NCI-H510A treated with DMSO at 0.1 percent for 48 hours (cell line): Measurements from ENCODE around the gene FAM222A.

Source experiments
- DNase-seq: peaks from one replicate; lab custom pipeline; 2025; lab: John Stamatoyannopoulos, UW

Gene FAM222A

GRCh38 chr12:109725321-109726105 lies 11.9 kb downstream of the FAM222A start:
- DNase-seq = no peak

GRCh38 chr12:109726106-109726497 lies 12.5 kb downstream of the FAM222A start:
- DNase-seq = no peak

- no peak for DNase-seq
Measured at GRCh38 chr12:109726511-109727038, 12.9 kb downstream of the FAM222A start.

GRCh38 chr12:109727039-109727723 lies 13.6 kb downstream of the FAM222A start:
- no peak for DNase-seq

- peak; percentile 9 for DNase-seq
Measured at GRCh38 chr12:109727746-109728726, 14.4 kb downstream of the FAM222A start.

GRCh38 chr12:109728921-109729320 lies 15.3 kb downstream of the FAM222A start:
- no peak for DNase-seq

- no peak for DNase-seq
Measured at GRCh38 chr12:109729371-109729781, 15.8 kb downstream of the FAM222A start.

- DNase-seq = no peak
Measured at GRCh38 chr12:109729801-109730200, 16.2 kb downstream of the FAM222A start.

- DNase-seq = no peak
Measured at GRCh38 chr12:109730306-109731145, 16.9 kb downstream of the FAM222A start.

- no peak for DNase-seq
Measured at GRCh38 chr12:109731231-109731731, 17.7 kb downstream of the FAM222A start.

GRCh38 chr12:109731806-109732205 lies 18.2 kb downstream of the FAM222A start:
- DNase-seq = no peak

- DNase-seq = no peak
Measured at GRCh38 chr12:109732321-109733305, 19.0 kb downstream of the FAM222A start.

- DNase-seq = peak; percentile 73
Measured at GRCh38 chr12:109734219-109735000, 20.8 kb downstream of the FAM222A start.

- no peak for DNase-seq
Measured at GRCh38 chr12:109735051-109735521, 21.5 kb downstream of the FAM222A start.

GRCh38 chr12:109735825-109736551 lies 22.4 kb downstream of the FAM222A start:
- DNase-seq = no peak

GRCh38 chr12:109736552-109737108 lies 23.0 kb downstream of the FAM222A start:
- DNase-seq = no peak

- no peak for DNase-seq
Measured at GRCh38 chr12:109737126-109737525, 23.5 kb downstream of the FAM222A start.

GRCh38 chr12:109737631-109738030 lies 24.0 kb downstream of the FAM222A start:
- no peak for DNase-seq
